Tibial artery (tissue), 4 donors: Measurements from ENCODE around the gene LGR6.
"Not testable (repeated sequence)": the region's sequence is repeated elsewhere in the genome, so short reads cannot be mapped to it uniquely, and the experiment has no call there.

Experiments used
- DNase-seq, 2 donors: peaks; one replicate each; pipeline ENCODE4 v3.0.0-alpha.2; 2019
- H3K27ac ChIP-seq, 2 donors: fragments of 200-600 bp; sonication (generic) in 1 of 2; 1 replicate in 1 of 2; 2 replicates in 1 of 2; pipeline ENCODE4 v1.5.1; 2018 to 2019; ENCODE audit warnings: mild to moderate bottlenecking in 1 of 2
- H3K27me3 ChIP-seq, 2 donors: fragments of 200-600 bp; sonication (generic) in 1 of 2; one replicate each; pipeline versions ENCODE4 v1.5.1 to v1.6.0; 2016 to 2019
- H3K36me3 ChIP-seq, 3 donors: fragments of 200-600 bp; sonication (generic) in 2 of 3; one replicate each; pipeline ENCODE4 v1.5.1; 2016 to 2019; ENCODE audit warnings: mild to moderate bottlenecking in 2 of 3
- H3K4me1 ChIP-seq, 4 donors: fragments of 200-600 bp; sonication (generic) in 2 of 4; 1 replicate in 3 of 4; 2 replicates in 1 of 4; pipeline ENCODE4 v1.5.1; 2016 to 2019
- H3K4me3 ChIP-seq, 2 donors: fragments of 200-600 bp; sonication (generic) in 1 of 2; 1 replicate in 1 of 2; 2 replicates in 1 of 2; pipeline ENCODE4 v1.5.1; 2018 to 2019; ENCODE audit warnings: mild to moderate bottlenecking in 2 of 2
- H3K9me3 ChIP-seq, 3 donors: fragments of 200-600 bp; sonication (generic) in 1 of 3; one replicate each; pipeline ENCODE4 v1.5.1; 2016 to 2019
- CTCF ChIP-seq, 2 experiments: fragments of 200-600 bp in 1 of 2; fragments of 450-650 bp in 1 of 2; IDR thresholded peaks; one replicate each; pipeline ENCODE4 v1.5.1; 2017 to 2019; ENCODE audit warnings: antibody characterized with exemption in 2 of 2, mild to moderate bottlenecking in 1 of 2, moderate library complexity in 1 of 2
- intact Hi-C: fragments of 100-400 bp; cut with DNase I; formaldehyde crosslinking; loops from one replicate; pipeline ENCODE4 v1.15.0; 2023; ENCODE audit warnings: low total_unique reads

Gene LGR6

GRCh38 chr1:202164271-202165037 lies 29.1 kb upstream of the LGR6 start:
- Histone ChIP-seq H3K4me3 (no peak overlapping the region), H3K9me3 (no peaks in the 10 kb centered on the region), H3K4me1 (peaks cover 0 to 3% (median 0%) of the 10 kb centered on the region in 4 donors), H3K36me3 (no peaks in the 10 kb centered on the region), H3K27ac (no peak overlapping the region), H3K27me3 (no peaks in the 10 kb centered on the region)
- no peak for TF ChIP-seq CTCF (IDR thresholded peaks at IDR 0.05)
- DNase-seq: no peak
- intact Hi-C loops: no loop called here

- Histone ChIP-seq H3K4me3 (no peak overlapping the region), H3K27me3 (peaks cover 0 to 4% of the 10 kb centered on the region in 2 donors), H3K36me3 (no peaks in the 10 kb centered on the region), H3K4me1 (peaks cover 0 to 3% (median 0%) of the 10 kb centered on the region in 4 donors), H3K27ac (no peak overlapping the region), H3K9me3 (no peaks in the 10 kb centered on the region)
- TF ChIP-seq CTCF (IDR thresholded peaks at IDR 0.05): no peak
- intact Hi-C loops: no loop called here
- no peak for DNase-seq
These were observed 28.2 kb upstream of the LGR6 start for GRCh38 chr1:202165267-202165941.

- H3K36me3 ChIP-seq: no peaks in the 10 kb centered on the region
- no peak overlapping the region for H3K27ac ChIP-seq
- no peak for DNase-seq
- intact Hi-C loops: no loop called here
- H3K4me1 ChIP-seq: peaks cover 0 to 3% (median 0%) of the 10 kb centered on the region in 4 donors
- H3K4me3 ChIP-seq: no peak overlapping the region
- TF ChIP-seq CTCF (IDR thresholded peaks at IDR 0.05): no peak
- peaks cover 0 to 4% of the 10 kb centered on the region in 2 donors for H3K27me3 ChIP-seq
- H3K9me3 ChIP-seq: no peaks in the 10 kb centered on the region
These were observed 27.4 kb upstream of the LGR6 start for GRCh38 chr1:202165942-202166843.

- intact Hi-C loops, H3K4me1 ChIP-seq, DNase-seq, H3K27ac ChIP-seq, H3K9me3 ChIP-seq, H3K4me3 ChIP-seq, H3K36me3 ChIP-seq, H3K27me3 ChIP-seq: not testable (repeated sequence)
These were observed 26.5 kb upstream of the LGR6 start for GRCh38 chr1:202167054-202167453.

- Histone ChIP-seq H3K4me3 (no peak overlapping the region), H3K4me1 (peaks cover 0 to 3% (median 0%) of the 10 kb centered on the region in 4 donors), H3K27me3 (peaks cover 0 to 4% of the 10 kb centered on the region in 2 donors), H3K36me3 (no peaks in the 10 kb centered on the region), H3K27ac (no peak overlapping the region), H3K9me3 (no peaks in the 10 kb centered on the region)
- intact Hi-C loops: no loop called here
- TF ChIP-seq CTCF (IDR thresholded peaks at IDR 0.05): no peak
- DNase-seq: no peak
These were observed 25.7 kb upstream of the LGR6 start for GRCh38 chr1:202167708-202168415.
